Esophagus (tissue), 2 donors: Measurements from ENCODE around the gene GP5. TPM values are rescaled to one million over a fixed set of nuclear protein-coding genes. Genes with fewer than 3 reads are reported as not detected.

Experiments used
- H3K27ac ChIP-seq, 2 donors: one replicate each; pipeline ENCODE4 v1.5.1; 2013; ENCODE audit warnings: low read depth in 2 of 2, mild to moderate bottlenecking in 2 of 2, inconsistent platforms in 1 of 2, low read length in 1 of 2, moderate library complexity in 1 of 2
- H3K27me3 ChIP-seq, 2 donors: one replicate each; pipeline ENCODE4 v1.6.1; 2013; ENCODE audit warnings: low read length in 2 of 2, control low read depth in 1 of 2, mild to moderate bottlenecking in 1 of 2; ENCODE audit not compliant: insufficient read depth in 2 of 2, control insufficient read depth in 1 of 2
- H3K36me3 ChIP-seq, 2 donors: one replicate each; pipeline ENCODE4 v1.6.1; 2013; ENCODE audit warnings: low read length in 1 of 2; ENCODE audit not compliant: control insufficient read depth in 2 of 2, insufficient read depth in 2 of 2
- H3K4me1 ChIP-seq, 2 donors: one replicate each; pipeline ENCODE4 v1.6.1; 2013; ENCODE audit warnings: low read length in 1 of 2; ENCODE audit not compliant: control insufficient read depth in 2 of 2, insufficient read depth in 2 of 2
- H3K4me3 ChIP-seq, 2 donors: one replicate each; pipeline ENCODE4 v1.5.1; 2013; ENCODE audit warnings: low read length in 2 of 2, mild to moderate bottlenecking in 2 of 2, low read depth in 1 of 2, moderate library complexity in 1 of 2
- H3K9me3 ChIP-seq, 2 donors: one replicate each; pipeline ENCODE4 v1.6.1; 2013; ENCODE audit warnings: mild to moderate bottlenecking in 2 of 2, low read depth in 1 of 2, low read length in 1 of 2, moderate library complexity in 1 of 2; ENCODE audit not compliant: control insufficient read depth in 2 of 2, insufficient read depth in 1 of 2
- WGBS, 2 donors: extraction: QIAGEN DNeasy Blood & Tissue Kit; methylation state at CpG; one replicate each; pipeline ENCODE4 v1.1.7; 2013; 5-methylcytosine and 5-hydroxymethylcytosine counted together
- polyA plus RNA-seq, 2 donors: library from polyadenylated mRNA; stranded (reverse); fragments of 200-250 nt; gene quantifications; one replicate each; pipeline ENCODE4 v1.2.3, GENCODE V29; 2013
- donor health status: healthy with polysubstance abuse.
- donor health status: Bipolar disorder and iron deficiency.

The GP5 gene
- polyA plus RNA-seq, 2 donors, result 0.01 TPM; not detected in 1

DNA sequence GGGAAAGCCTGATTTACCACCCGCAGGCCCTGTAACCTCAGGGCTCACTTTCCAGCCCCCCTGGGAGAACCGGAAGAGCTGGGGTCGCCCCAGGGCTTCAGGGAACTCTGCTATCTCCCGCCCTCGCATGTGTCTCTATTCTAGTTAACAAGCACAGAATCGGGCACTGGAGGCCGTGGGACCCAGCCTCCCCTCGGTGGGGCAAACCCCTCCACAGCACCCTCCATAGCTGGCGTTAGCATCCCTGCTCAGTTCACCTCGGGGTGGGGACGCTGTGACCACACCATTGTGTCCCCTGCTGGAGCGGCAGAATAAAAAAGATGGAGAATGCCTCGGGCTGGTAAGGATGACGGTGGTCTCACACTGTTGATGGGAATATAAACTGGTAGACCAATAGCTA, 26.0 kb downstream of the GP5 start:
- no peaks in the 10 kb centered on the region for H3K4me1 ChIP-seq
- WGBS, 2 donors, result 92% methylated on average over 14 of the region's 14 CpGs
- H3K27me3 ChIP-seq, result no peaks in the 10 kb centered on the region
- H3K36me3 ChIP-seq, result no peaks in the 10 kb centered on the region
- no peak overlapping the region for H3K27ac ChIP-seq
- H3K9me3 ChIP-seq, result no peaks in the 10 kb centered on the region
- no peak overlapping the region for H3K4me3 ChIP-seq

DNA sequence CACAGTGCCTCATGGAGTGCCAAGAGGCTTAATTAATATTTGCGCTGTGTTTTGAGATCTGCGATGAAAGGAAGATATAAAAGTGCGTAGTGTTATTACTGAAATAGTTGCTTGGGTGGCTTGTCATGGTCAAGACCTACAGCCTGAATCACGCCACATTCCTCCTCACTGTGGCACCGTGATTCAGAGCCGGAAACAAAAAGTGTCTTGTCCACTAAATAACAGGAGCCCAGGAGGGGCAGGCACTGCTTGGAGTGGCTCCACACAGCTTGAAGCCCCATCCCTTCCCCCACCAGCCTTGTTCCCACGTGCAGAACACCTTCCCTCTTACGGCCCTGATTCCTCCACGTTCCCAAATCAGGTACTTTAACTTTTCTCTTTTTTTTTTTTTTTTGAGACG, 28.3 kb downstream of the GP5 start:
- Histone ChIP-seq H3K4me1 (no peaks in the 10 kb centered on the region), H3K9me3 (no peaks in the 10 kb centered on the region), H3K27ac (no peak overlapping the region), H3K27me3 (no peaks in the 10 kb centered on the region), H3K36me3 (no peaks in the 10 kb centered on the region), H3K4me3 (no peak overlapping the region)
- 69 to 80% methylated on average over 9 to 10 of the region's 10 CpGs for WGBS, 2 donors

DNA sequence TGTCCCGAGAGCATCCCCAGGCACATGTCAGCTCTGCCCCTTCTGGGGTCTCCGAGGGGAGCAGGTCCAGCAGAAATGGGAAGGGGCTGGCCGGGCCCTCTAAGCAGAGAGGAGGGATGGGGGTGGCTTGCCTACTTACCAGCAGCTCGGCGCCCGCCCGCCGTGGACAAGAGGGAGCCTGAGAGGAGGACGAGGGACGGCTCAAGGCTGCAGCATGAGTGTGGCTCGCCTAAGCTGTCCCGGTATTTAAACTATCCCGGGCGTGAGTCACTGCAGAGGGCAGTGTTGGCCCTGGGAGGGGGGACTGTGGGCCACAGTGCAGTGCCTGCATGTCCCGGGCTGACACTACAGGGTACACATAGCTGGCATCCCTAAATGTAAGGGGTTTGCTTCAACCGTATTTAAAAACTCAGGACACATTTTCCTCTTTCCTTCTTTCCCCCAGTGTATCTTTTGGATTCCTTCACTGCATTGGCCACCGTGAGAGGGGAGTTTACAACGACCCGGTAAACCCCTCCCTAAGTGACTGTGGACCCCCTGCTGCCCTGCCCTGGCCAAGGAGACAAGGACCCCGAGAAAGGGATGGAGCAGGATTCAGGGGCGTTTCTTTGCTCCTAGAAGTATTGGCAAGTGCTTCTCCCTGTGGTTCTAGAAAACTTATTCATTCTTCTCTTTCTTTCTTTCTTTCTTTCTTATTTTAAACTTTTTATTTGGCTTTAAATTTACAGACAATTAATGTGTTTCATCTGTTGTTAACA, 29.4 kb downstream of the GP5 start, which contains the start of gene LRRC15:
LRRC15 (minus strand) TSS at position 222 of the 758 bp plus-strand sequence. CDS start 8,700 bp downstream, outside the sequence.
- Histone ChIP-seq H3K27me3 (no peaks in the 10 kb centered on the region), H3K4me1 (no peaks in the 10 kb centered on the region), H3K4me3 (no peak within 1 kb of the TSS), H3K27ac (no peak within 1 kb of the TSS), H3K36me3 (no peaks in the 10 kb centered on the region), H3K9me3 (no peaks in the 10 kb centered on the region)
- 22 to 24% methylated on average over 21 of the region's 21 CpGs for WGBS, 2 donors

DNA sequence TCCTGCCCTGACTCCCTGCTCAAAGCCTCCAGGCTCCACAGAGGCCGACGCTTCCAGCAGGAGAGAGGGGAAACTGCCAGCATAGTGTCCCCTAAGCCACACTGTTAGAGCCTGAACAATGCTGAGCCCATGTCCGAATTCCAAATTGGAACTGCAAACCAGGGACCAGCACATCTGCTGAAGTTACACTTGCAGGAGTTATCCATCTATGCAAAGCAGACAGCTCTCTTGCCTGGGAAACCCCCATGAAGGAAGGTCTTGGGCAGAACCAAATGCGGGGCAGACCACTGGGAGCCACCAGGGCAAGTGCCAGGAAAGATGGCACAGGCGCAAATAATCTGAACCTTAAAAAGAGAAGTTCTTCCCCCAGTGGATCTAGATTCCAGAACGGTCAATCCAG, 30.1 kb downstream of the GP5 start:
- Histone ChIP-seq H3K9me3 (no peaks in the 10 kb centered on the region), H3K4me1 (no peaks in the 10 kb centered on the region), H3K27ac (no peak overlapping the region), H3K36me3 (no peaks in the 10 kb centered on the region), H3K27me3 (no peaks in the 10 kb centered on the region), H3K4me3 (no peak overlapping the region)
- WGBS, 2 donors, result 69 to 73% methylated on average over 6 of the region's 6 CpGs

DNA sequence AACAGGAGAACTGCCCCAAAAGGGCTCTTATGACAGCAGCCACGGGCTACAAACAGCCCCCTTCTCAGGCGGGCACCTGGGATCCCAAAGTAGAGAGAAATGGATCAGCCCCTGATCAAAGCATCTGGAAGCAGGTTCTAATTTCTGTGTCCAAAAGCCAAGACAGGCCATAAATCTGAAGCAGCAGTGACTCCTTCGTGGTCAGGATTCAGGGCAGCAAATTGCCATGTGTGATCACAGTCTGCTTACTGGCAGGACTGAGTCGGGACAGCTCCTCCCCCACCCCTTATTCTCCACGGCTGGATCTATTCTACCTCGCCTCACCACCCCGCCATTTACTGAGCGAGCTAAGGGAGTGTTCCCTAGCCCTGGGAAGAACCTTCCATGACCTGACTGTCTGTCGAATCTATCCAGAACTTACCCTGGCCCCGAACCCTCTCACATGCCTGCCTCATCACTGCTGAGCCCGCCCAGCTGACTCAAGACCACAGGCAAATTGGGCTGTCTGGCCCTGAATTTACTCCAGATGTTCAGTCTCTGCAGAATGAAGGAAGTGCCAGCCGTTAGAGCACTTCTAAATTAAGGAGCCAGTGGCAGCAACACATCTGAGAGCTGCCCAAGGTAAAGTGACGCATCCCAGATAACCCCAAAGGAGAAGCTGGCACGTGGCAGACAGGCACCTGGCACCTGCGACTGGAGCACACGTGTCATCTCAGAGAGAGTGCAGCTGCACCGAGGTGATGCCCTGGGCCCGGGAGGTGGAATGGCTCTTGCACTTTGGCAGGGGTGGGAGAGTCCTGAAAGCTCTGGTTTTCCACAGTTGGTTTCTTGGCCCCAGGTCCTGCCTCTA, 30.8 kb downstream of the GP5 start:
- Histone ChIP-seq H3K4me3 (no peak overlapping the region), H3K27me3 (no peaks in the 10 kb centered on the region), H3K27ac (no peak overlapping the region), H3K4me1 (no peaks in the 10 kb centered on the region), H3K36me3 (no peaks in the 10 kb centered on the region), H3K9me3 (no peaks in the 10 kb centered on the region)
- WGBS, 2 donors, result 61 to 70% methylated on average over 18 of the region's 18 CpGs

DNA sequence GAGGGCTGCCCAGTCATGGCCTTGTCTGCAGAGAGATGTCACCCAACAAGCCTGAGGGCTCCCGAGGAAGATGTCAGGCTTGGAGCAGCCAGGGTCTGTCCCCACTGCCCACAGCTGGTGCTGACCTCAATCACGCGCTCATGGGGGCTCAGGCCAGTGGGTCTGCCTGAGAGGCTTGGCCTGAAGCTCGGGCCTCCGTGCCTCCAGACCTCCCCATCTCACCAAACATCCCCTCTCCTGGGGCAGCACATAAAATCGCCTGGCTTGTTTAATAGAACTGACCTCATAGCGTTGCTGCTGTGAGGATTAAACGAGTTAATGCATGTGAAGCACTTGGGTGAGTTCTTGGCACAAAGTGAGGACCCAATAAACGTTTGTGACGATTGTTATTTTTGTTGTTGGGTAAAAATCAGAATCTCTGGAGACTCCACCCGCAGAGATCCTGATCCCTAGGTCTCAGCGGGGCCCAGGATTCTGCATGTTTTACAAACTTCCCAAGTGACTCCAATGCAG, 33.0 kb downstream of the GP5 start:
- H3K27ac ChIP-seq, result no peak overlapping the region
- 66 to 71% methylated on average over 12 of the region's 12 CpGs for WGBS, 2 donors
- H3K4me1 ChIP-seq, result no peaks in the 10 kb centered on the region
- no peaks in the 10 kb centered on the region for H3K27me3 ChIP-seq
- no peaks in the 10 kb centered on the region for H3K9me3 ChIP-seq
- H3K4me3 ChIP-seq, result no peak overlapping the region
- H3K36me3 ChIP-seq, result no peaks in the 10 kb centered on the region

DNA sequence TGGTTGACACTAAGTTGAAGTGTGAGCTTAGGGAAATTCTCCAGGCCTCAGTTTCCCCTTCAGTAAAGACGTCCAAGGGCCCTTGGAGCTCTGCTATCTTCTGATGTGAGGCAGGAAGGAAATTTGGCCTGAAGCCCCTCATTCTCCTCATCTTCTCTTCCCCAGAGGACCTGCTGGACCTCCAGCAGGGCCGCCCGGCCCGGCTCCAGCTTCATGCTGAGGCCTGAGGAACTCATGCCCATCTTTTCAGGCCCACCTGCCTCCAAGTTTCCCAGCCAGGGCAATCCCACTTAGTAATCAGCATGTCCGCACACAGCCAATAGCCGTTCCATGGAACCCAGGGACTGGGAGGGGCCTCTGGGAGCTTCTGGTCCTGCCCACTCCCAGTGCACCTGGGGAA, 33.5 kb downstream of the GP5 start:
- H3K4me3 ChIP-seq, result no peak overlapping the region
- no peaks in the 10 kb centered on the region for H3K9me3 ChIP-seq
- 81 to 86% methylated on average over 6 of the region's 6 CpGs for WGBS, 2 donors
- H3K4me1 ChIP-seq, result no peaks in the 10 kb centered on the region
- no peak overlapping the region for H3K27ac ChIP-seq
- H3K36me3 ChIP-seq, result no peaks in the 10 kb centered on the region
- H3K27me3 ChIP-seq, result no peaks in the 10 kb centered on the region

DNA sequence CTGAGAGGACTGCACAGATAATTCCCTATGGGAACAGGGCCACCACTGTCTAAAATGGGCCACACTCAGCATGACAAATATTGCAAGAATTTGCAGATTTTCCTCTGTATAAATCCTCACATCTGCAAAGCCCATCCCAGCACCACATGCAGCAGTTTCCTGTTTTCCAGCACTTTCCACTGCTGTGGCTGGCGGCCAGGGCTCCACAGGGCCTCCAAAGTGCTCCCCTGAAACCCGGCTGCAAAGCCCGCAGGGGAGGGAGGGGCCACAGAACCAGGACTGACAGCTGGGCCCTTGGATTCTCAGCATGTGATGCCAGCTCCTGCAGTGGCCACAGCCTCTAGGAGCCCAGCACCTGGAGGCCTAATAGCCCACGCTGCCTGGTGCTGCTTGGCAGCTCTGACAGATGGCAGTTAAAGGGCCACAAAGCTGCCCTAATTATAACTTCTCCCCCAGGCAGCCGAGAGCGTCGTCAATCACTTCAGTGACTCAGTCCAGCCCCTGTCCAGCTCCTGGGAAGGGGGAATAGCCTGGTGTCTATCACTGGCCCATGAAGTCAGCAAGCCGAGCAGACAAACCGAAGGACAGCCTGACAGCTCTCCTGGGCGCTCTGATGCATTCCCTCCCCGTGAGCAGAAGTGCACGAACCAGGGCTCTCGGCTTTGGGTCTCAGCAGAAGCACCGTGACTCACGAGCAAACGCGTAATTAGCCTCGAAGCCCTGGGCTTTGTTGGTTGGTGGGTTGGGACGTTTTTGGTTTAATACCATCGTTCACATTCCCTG, 34.2 kb downstream of the GP5 start:
- Histone ChIP-seq H3K27ac (no peak overlapping the region), H3K4me1 (no peaks in the 10 kb centered on the region), H3K27me3 (no peaks in the 10 kb centered on the region), H3K36me3 (no peaks in the 10 kb centered on the region), H3K4me3 (no peak overlapping the region), H3K9me3 (no peaks in the 10 kb centered on the region)
- 44 to 60% methylated on average over 20 of the region's 20 CpGs for WGBS, 2 donors

DNA sequence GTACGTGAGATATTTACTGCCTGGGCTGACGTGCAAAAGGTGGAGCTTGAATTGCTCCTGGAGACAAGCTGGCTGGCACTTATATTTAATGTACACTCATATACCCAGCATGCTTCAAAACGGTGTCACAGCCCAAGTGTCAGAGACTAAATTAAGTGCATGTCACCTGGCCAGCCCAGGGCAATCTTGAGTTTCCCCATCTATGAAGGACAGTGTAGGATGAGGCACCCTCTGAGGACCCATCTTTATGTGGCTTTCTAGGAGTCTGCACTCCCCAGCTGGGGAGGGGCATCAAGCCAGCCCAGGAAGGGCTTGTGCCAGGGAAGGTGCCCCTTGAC, 34.8 kb downstream of the GP5 start:
- no peaks in the 10 kb centered on the region for H3K36me3 ChIP-seq
- H3K4me3 ChIP-seq, result no peak overlapping the region
- no peaks in the 10 kb centered on the region for H3K27me3 ChIP-seq
- WGBS, 2 donors, result 58 to 65% methylated on average over 3 of the region's 3 CpGs
- H3K4me1 ChIP-seq, result no peaks in the 10 kb centered on the region
- H3K9me3 ChIP-seq, result no peaks in the 10 kb centered on the region
- H3K27ac ChIP-seq, result no peak overlapping the region
